IPS-15b (cell line): ENCODE data around the gene IP6K1.
"Not testable (repeated sequence)": the region's sequence is repeated elsewhere in the genome, so short reads cannot be mapped to it uniquely, and the experiment has no call there.

Experiments
- H3K27me3 ChIP-seq: one replicate; pipeline ENCODE4 v1.6.1; 2013; ENCODE audit warnings: low read length; ENCODE audit not compliant: control insufficient read depth, insufficient read depth
- H3K36me3 ChIP-seq: one replicate; pipeline ENCODE4 v1.6.1; 2013; ENCODE audit warnings: low read length; ENCODE audit not compliant: control insufficient read depth, insufficient read depth
- H3K4me1 ChIP-seq: one replicate; pipeline ENCODE4 v1.6.1; 2013; ENCODE audit warnings: mild to moderate bottlenecking, low read length; ENCODE audit not compliant: control insufficient read depth, insufficient read depth
- H3K4me3 ChIP-seq: one replicate; pipeline ENCODE4 v1.5.1; 2013; ENCODE audit warnings: low read depth, low read length
- H3K9ac ChIP-seq: one replicate; pipeline ENCODE4 v1.6.1; 2013; ENCODE audit warnings: low read depth, mild to moderate bottlenecking, low read length
- H3K9me3 ChIP-seq: one replicate; pipeline ENCODE4 v1.6.1; 2013; ENCODE audit warnings: mild to moderate bottlenecking, low read length; ENCODE audit not compliant: control insufficient read depth, insufficient read depth

Gene IP6K1

GRCh38 chr3:49791571-49791970 lies 5.2 kb upstream of the IP6K1 start:
- Histone ChIP-seq H3K36me3 (no peaks in the 10 kb centered on the region), H3K9ac (no peak overlapping the region), H3K9me3 (no peaks in the 10 kb centered on the region), H3K27me3 (no peaks in the 10 kb centered on the region), H3K4me3 (no peak overlapping the region), H3K4me1 (peaks cover 6% of the 10 kb centered on the region)

- H3K27me3 ChIP-seq: no peaks in the 10 kb centered on the region
- no peaks in the 10 kb centered on the region for H3K36me3 ChIP-seq
- H3K4me1 ChIP-seq: peaks cover 6% of the 10 kb centered on the region
- no peak overlapping the region for H3K9ac ChIP-seq
- H3K4me3 ChIP-seq: no peak overlapping the region
- no peaks in the 10 kb centered on the region for H3K9me3 ChIP-seq
Measured at GRCh38 chr3:49790626-49791411, 4.5 kb upstream of the IP6K1 start.

GRCh38 chr3:49788056-49788455 lies 1.7 kb upstream of the IP6K1 start:
- no peak overlapping the region for H3K9ac ChIP-seq
- peaks cover 3% of the 10 kb centered on the region for H3K36me3 ChIP-seq
- no peak overlapping the region for H3K4me3 ChIP-seq
- no peaks in the 10 kb centered on the region for H3K27me3 ChIP-seq
- peaks cover 6% of the 10 kb centered on the region for H3K4me1 ChIP-seq
- H3K9me3 ChIP-seq: no peaks in the 10 kb centered on the region

GRCh38 chr3:49787536-49787935 lies 1.2 kb upstream of the IP6K1 start:
- Histone ChIP-seq H3K27me3 (no peaks in the 10 kb centered on the region), H3K9me3 (no peaks in the 10 kb centered on the region), H3K36me3 (peaks cover 3% of the 10 kb centered on the region), H3K4me1 (peaks cover 6% of the 10 kb centered on the region), H3K9ac (no peak overlapping the region), H3K4me3 (no peak overlapping the region)

- H3K27me3 ChIP-seq: no peaks in the 10 kb centered on the region
- peaks cover 6% of the 10 kb centered on the region for H3K4me1 ChIP-seq
- H3K9me3 ChIP-seq: no peaks in the 10 kb centered on the region
- H3K36me3 ChIP-seq: peaks cover 3% of the 10 kb centered on the region
- peak overlapping the region; percentile 53 for H3K4me3 ChIP-seq
- no peak overlapping the region for H3K9ac ChIP-seq
Measured at GRCh38 chr3:49787182-49787464, 781 bp upstream of the IP6K1 start.

- no peaks in the 10 kb centered on the region for H3K9me3 ChIP-seq
- H3K4me3 ChIP-seq: peak overlapping the region; percentile 89
- peak overlapping the region; percentile 77 for H3K9ac ChIP-seq
- no peaks in the 10 kb centered on the region for H3K27me3 ChIP-seq
- H3K4me1 ChIP-seq: peaks cover 6% of the 10 kb centered on the region
- H3K36me3 ChIP-seq: peaks cover 3% of the 10 kb centered on the region
Measured at GRCh38 chr3:49785565-49786356, 581 bp downstream of the IP6K1 start.

- H3K4me1 ChIP-seq, H3K4me3 ChIP-seq, H3K36me3 ChIP-seq, H3K9me3 ChIP-seq, H3K27me3 ChIP-seq, H3K9ac ChIP-seq: not testable (repeated sequence)
Measured at GRCh38 chr3:49782277-49782676, 4.1 kb downstream of the IP6K1 start.

GRCh38 chr3:49781415-49782199 lies 4.7 kb downstream of the IP6K1 start:
- Histone ChIP-seq H3K9ac (no peak overlapping the region), H3K4me3 (no peak overlapping the region), H3K4me1 (no peaks in the 10 kb centered on the region), H3K27me3 (no peaks in the 10 kb centered on the region), H3K36me3 (peaks cover 3% of the 10 kb centered on the region), H3K9me3 (no peaks in the 10 kb centered on the region)

GRCh38 chr3:49780975-49781365 lies 5.4 kb downstream of the IP6K1 start:
- not testable (repeated sequence) for H3K27me3 ChIP-seq, H3K4me3 ChIP-seq, H3K4me1 ChIP-seq, H3K9me3 ChIP-seq, H3K9ac ChIP-seq, H3K36me3 ChIP-seq

GRCh38 chr3:49780080-49780974 lies 6.0 kb downstream of the IP6K1 start:
- no peak overlapping the region for H3K4me3 ChIP-seq
- no peaks in the 10 kb centered on the region for H3K9me3 ChIP-seq
- H3K9ac ChIP-seq: no peak overlapping the region
- no peaks in the 10 kb centered on the region for H3K4me1 ChIP-seq
- no peaks in the 10 kb centered on the region for H3K27me3 ChIP-seq
- peaks cover 3% of the 10 kb centered on the region for H3K36me3 ChIP-seq
